ENCODE results near the gene SEMA3D. TPM values are rescaled to one million over a fixed set of nuclear protein-coding genes. Genes with fewer than 3 reads are reported as not detected.

The SEMA3D gene
- total RNA-seq, 1 donor: 0.72 TPM

GRCh38 chr7:85162721-85163120 is 24.1 kb downstream of the SEMA3D start:
- H3K4me2 ChIP-seq (ENCODE audit: insufficient read depth, low read length): peak overlapping the region; percentile 47
- no peak for DNase-seq (ENCODE audit: insufficient read length, low spot score, missing footprints)
- H3K27ac ChIP-seq (ENCODE audit: low read depth, low read length): no peak overlapping the region
- H3K79me2 ChIP-seq (ENCODE audit: insufficient read depth, low read length): no peaks in the 10 kb centered on the region
- TF ChIP-seq CTCF (IDR thresholded peaks at IDR 0.05; ENCODE audit: extremely low read depth, low read depth, low read length): no peak
- H2AFZ ChIP-seq (ENCODE audit: low read length): peak overlapping the region; percentile 39
- H3K27me3 ChIP-seq (ENCODE audit: insufficient read depth, low read length): no peaks in the 10 kb centered on the region
- H3K4me1 ChIP-seq (ENCODE audit: insufficient read depth, low read length): peaks cover 6% of the 10 kb centered on the region
- no peaks in the 10 kb centered on the region for H3K9me3 ChIP-seq (ENCODE audit: low read depth, low read length)
- H4K20me1 ChIP-seq (ENCODE audit: insufficient read depth, low read length): no peaks in the 10 kb centered on the region
- H3K36me3 ChIP-seq (ENCODE audit: insufficient read depth, low read length): no peaks in the 10 kb centered on the region
- H3K4me3 ChIP-seq (ENCODE audit: insufficient read depth, low read length): no peak overlapping the region

- peak overlapping the region; percentile 54 for H3K4me3 ChIP-seq (ENCODE audit: insufficient read depth, low read length)
- peak; percentile 55 for DNase-seq (ENCODE audit: insufficient read length, low spot score, missing footprints)
These were observed 26.6 kb downstream of the SEMA3D start for GRCh38 chr7:85160223-85160622.

GRCh38 chr7:85159003-85159402 is 27.9 kb downstream of the SEMA3D start:
- Histone ChIP-seq H4K20me1 (ENCODE audit: insufficient read depth, low read length) (no peaks in the 10 kb centered on the region), H3K4me1 (ENCODE audit: insufficient read depth, low read length) (peaks cover 6% of the 10 kb centered on the region), H3K79me2 (ENCODE audit: insufficient read depth, low read length) (no peaks in the 10 kb centered on the region), H3K4me2 (ENCODE audit: insufficient read depth, low read length) (no peak overlapping the region), H3K9me3 (ENCODE audit: low read depth, low read length) (no peaks in the 10 kb centered on the region), H3K36me3 (ENCODE audit: insufficient read depth, low read length) (no peaks in the 10 kb centered on the region), H3K27me3 (ENCODE audit: insufficient read depth, low read length) (no peaks in the 10 kb centered on the region), H3K27ac (ENCODE audit: low read depth, low read length) (no peak overlapping the region), H3K4me3 (ENCODE audit: insufficient read depth, low read length) (no peak overlapping the region), H2AFZ (ENCODE audit: low read length) (no peak overlapping the region)
- no peak for TF ChIP-seq CTCF (IDR thresholded peaks at IDR 0.05; ENCODE audit: extremely low read depth, low read depth, low read length)
- no peak for DNase-seq (ENCODE audit: insufficient read length, low spot score, missing footprints)

More at GRCh38 chr7:85160223-85160622, 26.6 kb downstream of the SEMA3D start:
- no peaks in the 10 kb centered on the region for H4K20me1 ChIP-seq (ENCODE audit: insufficient read depth, low read length)
- peak overlapping the region; percentile 3 for H3K27ac ChIP-seq (ENCODE audit: low read depth, low read length)
- H3K4me2 ChIP-seq (ENCODE audit: insufficient read depth, low read length): peak overlapping the region; percentile 72
- no peaks in the 10 kb centered on the region for H3K36me3 ChIP-seq (ENCODE audit: insufficient read depth, low read length)
- H3K79me2 ChIP-seq (ENCODE audit: insufficient read depth, low read length): no peaks in the 10 kb centered on the region
- no peaks in the 10 kb centered on the region for H3K9me3 ChIP-seq (ENCODE audit: low read depth, low read length)
- no peak for TF ChIP-seq CTCF (IDR thresholded peaks at IDR 0.05; ENCODE audit: extremely low read depth, low read depth, low read length)
- H3K27me3 ChIP-seq (ENCODE audit: insufficient read depth, low read length): no peaks in the 10 kb centered on the region
- peaks cover 6% of the 10 kb centered on the region for H3K4me1 ChIP-seq (ENCODE audit: insufficient read depth, low read length)
- peak overlapping the region; percentile 61 for H2AFZ ChIP-seq (ENCODE audit: low read length)

GRCh38 chr7:85156661-85157208 is 30.1 kb downstream of the SEMA3D start:
- Histone ChIP-seq H3K4me3 (ENCODE audit: insufficient read depth, low read length) (no peak overlapping the region), H3K27me3 (ENCODE audit: insufficient read depth, low read length) (no peaks in the 10 kb centered on the region), H3K36me3 (ENCODE audit: insufficient read depth, low read length) (no peaks in the 10 kb centered on the region), H2AFZ (ENCODE audit: low read length) (no peak overlapping the region), H3K4me1 (ENCODE audit: insufficient read depth, low read length) (peaks cover 6% of the 10 kb centered on the region), H3K79me2 (ENCODE audit: insufficient read depth, low read length) (no peaks in the 10 kb centered on the region), H4K20me1 (ENCODE audit: insufficient read depth, low read length) (no peaks in the 10 kb centered on the region), H3K4me2 (ENCODE audit: insufficient read depth, low read length) (no peak overlapping the region), H3K9me3 (ENCODE audit: low read depth, low read length) (no peaks in the 10 kb centered on the region), H3K27ac (ENCODE audit: low read depth, low read length) (no peak overlapping the region)
- no peak for DNase-seq (ENCODE audit: insufficient read length, low spot score, missing footprints)
- TF ChIP-seq CTCF (IDR thresholded peaks at IDR 0.05; ENCODE audit: extremely low read depth, low read depth, low read length): no peak
